Lower leg skin (tissue), 4 donors: ENCODE data around the gene ST3GAL5. TPM values are rescaled to one million over a fixed set of nuclear protein-coding genes. Genes with fewer than 3 reads are reported as not detected.

ENCODE experiments used
- DNase-seq, 2 donors: peaks; one replicate each; pipeline ENCODE4 v3.0.0-alpha.2; 2019; ENCODE audit warnings: low spot score in 2 of 2
- H3K4me3 ChIP-seq: fragments of 200-600 bp; sonication (generic); 2 replicates; pipeline ENCODE4 v1.5.1; 2017; ENCODE audit warnings: mild to moderate bottlenecking, low read depth; ENCODE audit not compliant: poor library complexity, severe bottlenecking
- POLR2A ChIP-seq, 2 donors: fragments of 450-650 bp; IDR thresholded peaks; one replicate each; pipeline ENCODE4 v1.6.1; 2016 to 2017; ENCODE audit warnings: antibody characterized with exemption in 2 of 2, mild to moderate bottlenecking in 1 of 2, moderate library complexity in 1 of 2
- WGBS, 2 donors: methylation state at CpG; one replicate each; pipeline ENCODE4 v1.1.5; 2018; 5-methylcytosine and 5-hydroxymethylcytosine counted together
- intact Hi-C: fragments of 100-400 bp; cut with DNase I; formaldehyde crosslinking; loops from one replicate; pipeline ENCODE4 v1.15.0; 2023; ENCODE audit warnings: low total_unique reads
- total RNA-seq, 4 donors: library from RNA; depleted of rRNA; stranded (reverse); fragments of >200 nt; gene quantifications; one replicate each; pipeline ENCODE4 v1.1.0, GENCODE V29; 2016
- TF ChIP-seq, protein P1 (sequence below), 3 donors: fragments of 450-650 bp; IDR thresholded peaks; one replicate each; pipeline ENCODE4 v1.5.1; 2016; ENCODE audit warnings: antibody characterized with exemption in 3 of 3, mild to moderate bottlenecking in 3 of 3, moderate library complexity in 2 of 3

The ST3GAL5 gene
- 1 to 10 TPM; 6.9 to 8.6 (median 8.1) TPM for total RNA-seq

DNA sequence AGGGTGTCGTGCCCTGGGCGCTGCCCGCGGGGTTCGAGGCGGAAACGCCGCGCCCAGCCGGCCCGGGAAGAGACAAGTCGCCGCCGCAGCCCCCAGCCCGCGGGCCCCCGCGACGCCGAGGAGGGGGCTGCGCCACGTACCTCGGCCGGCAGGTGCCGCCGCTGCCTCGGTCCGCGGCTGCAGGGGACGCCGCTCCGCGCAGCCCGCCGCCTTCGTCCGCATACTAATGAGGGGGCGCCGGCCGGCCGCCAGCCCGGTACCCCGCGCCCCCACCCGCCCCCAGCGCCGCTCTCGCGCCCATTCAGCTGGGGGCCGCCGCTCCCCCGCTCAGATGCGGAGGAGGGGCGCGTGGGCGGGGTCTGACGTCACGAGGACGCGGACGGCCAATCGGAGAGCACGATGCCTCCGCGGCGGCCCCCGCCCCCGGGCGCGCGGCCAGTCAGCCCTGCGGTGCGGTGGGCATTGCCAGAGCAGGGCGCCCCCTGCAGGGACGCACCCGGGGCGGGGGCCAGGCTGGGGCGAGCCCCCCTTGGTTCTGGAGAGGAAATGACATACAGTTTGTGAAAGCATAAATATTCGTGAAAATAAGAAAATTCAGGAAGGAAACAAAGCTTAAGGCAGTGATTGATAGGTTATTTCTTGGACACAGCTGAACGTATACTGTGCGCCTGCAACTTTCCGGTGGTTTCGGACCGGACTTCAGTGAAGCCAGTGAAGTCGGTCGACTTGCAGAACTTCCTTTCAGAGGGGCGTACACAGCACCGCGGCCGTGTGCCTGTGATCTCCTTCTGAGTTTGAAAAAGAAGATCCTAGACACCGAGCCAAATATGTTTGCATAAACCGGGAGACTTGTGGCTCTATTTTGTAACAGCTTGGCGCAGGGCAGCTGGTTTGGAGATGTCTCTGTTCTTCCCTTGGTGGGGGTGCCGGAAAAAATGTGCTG, at the start of gene ST3GAL5:
TSS of gene ST3GAL5 (minus strand) at position 307 of the 943 bp plus-strand sequence. CDS start at position 222, 85 bp downstream.
- TF ChIP-seq, protein P1, sequence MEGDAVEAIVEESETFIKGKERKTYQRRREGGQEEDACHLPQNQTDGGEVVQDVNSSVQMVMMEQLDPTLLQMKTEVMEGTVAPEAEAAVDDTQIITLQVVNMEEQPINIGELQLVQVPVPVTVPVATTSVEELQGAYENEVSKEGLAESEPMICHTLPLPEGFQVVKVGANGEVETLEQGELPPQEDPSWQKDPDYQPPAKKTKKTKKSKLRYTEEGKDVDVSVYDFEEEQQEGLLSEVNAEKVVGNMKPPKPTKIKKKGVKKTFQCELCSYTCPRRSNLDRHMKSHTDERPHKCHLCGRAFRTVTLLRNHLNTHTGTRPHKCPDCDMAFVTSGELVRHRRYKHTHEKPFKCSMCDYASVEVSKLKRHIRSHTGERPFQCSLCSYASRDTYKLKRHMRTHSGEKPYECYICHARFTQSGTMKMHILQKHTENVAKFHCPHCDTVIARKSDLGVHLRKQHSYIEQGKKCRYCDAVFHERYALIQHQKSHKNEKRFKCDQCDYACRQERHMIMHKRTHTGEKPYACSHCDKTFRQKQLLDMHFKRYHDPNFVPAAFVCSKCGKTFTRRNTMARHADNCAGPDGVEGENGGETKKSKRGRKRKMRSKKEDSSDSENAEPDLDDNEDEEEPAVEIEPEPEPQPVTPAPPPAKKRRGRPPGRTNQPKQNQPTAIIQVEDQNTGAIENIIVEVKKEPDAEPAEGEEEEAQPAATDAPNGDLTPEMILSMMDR (IDR thresholded peaks at IDR 0.05) = no peak
- no peak for TF ChIP-seq POLR2A (IDR thresholded peaks at IDR 0.05)
- intact Hi-C loops = loop anchor here (5.0 kb wide), 1 partner anchor 188 kb away; no protein-coding TSS in a partner anchor
- 0 to 1% methylated on average over 26 to 38 of the region's 94 CpGs for WGBS, 2 donors
- peak within 1 kb of the TSS; percentile 50 for H3K4me3 ChIP-seq
- peak; percentile 85 to 98 for DNase-seq

DNA sequence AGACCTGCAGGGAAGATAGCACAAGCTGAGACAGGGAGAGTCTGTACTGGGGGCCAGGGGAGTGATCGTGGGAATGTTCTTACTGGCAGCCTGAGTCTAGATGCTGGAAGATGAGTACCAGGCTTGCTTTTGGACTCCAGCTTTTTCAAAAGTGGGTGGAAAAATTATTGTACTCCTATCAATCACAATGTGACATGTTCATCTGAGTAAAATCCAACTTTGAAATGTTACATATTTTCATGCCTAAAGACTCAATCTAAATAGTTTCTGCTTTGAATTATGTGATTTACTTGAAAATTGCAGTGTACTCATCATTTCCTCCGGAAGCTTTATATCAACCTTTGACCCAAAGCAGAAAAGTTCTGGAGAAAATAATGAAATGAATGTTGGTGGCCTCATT, 49.7 kb upstream of the ST3GAL5 start:
- TF ChIP-seq, protein P1 (IDR thresholded peaks at IDR 0.05) = no peak
- no peak for TF ChIP-seq POLR2A (IDR thresholded peaks at IDR 0.05)
- intact Hi-C loops = no loop called here
- no peak for DNase-seq
- 62 to 63% methylated on average over 2 of the region's 2 CpGs for WGBS, 2 donors
- H3K4me3 ChIP-seq = no peak overlapping the region

DNA sequence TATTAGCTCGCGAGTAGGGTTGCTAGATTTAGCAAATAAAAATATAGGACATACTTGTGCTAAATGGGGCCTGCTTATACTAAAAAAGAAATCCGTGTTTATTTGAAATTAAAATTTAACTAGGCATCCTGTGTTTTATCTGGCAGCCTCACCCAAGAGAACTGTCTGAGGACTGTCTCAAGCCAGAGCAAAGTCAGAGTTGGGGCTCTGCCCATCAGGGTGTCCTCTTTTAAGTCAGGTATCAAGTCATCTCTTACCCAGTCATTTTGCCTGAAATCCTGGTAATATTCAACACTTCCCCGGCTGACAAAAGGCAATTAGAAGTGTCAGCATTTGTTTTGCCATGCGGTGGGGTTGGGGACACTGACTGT, 48.3 kb upstream of the ST3GAL5 start:
- no peak for DNase-seq
- intact Hi-C loops = no loop called here

DNA sequence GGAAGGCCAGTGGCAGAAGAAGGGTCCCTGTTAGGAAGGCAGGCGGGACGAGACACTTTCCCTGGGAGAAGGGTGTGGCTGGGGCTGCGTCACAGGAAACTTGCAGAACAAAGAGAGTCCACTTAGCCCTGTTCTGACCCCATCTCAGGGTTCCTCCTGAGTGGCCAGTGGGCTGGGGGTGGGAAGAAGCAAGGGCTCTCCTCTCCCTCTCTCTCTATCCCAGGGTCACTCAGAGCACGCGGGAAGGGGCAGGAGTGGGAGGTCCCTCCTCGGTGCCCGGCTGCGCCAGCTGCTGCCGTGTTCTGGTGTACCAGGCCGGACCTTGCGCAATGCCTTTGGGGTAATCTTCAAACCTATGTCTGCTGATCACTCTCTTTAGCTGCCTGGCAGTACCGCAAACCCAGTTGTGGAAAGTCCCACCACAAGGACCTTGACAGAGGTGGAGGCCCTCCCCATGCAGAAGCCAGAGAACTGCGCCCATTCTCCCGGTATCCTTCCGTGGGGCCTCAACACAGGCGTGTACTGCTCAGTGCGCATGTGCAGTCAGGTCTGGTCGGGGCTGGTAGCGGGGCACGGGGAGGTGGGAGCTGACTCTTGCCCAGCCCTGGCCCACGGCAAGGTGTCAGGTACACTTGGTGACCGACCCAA, 47.8 kb upstream of the ST3GAL5 start:
- TF ChIP-seq, protein P1 (IDR thresholded peaks at IDR 0.05) = no peak
- TF ChIP-seq POLR2A (IDR thresholded peaks at IDR 0.05) = no peak
- H3K4me3 ChIP-seq = no peak overlapping the region
- intact Hi-C loops = no loop called here
- no peak for DNase-seq
- WGBS, 2 donors = 87% methylated on average over 22 of the region's 22 CpGs

More for the DNA sequence above, 48.3 kb upstream of the ST3GAL5 start:
- WGBS, 2 donors = 85 to 92% methylated on average over 5 of the region's 5 CpGs
- no peak for TF ChIP-seq POLR2A (IDR thresholded peaks at IDR 0.05)
- TF ChIP-seq, protein P1 (IDR thresholded peaks at IDR 0.05) = no peak
- no peak overlapping the region for H3K4me3 ChIP-seq

DNA sequence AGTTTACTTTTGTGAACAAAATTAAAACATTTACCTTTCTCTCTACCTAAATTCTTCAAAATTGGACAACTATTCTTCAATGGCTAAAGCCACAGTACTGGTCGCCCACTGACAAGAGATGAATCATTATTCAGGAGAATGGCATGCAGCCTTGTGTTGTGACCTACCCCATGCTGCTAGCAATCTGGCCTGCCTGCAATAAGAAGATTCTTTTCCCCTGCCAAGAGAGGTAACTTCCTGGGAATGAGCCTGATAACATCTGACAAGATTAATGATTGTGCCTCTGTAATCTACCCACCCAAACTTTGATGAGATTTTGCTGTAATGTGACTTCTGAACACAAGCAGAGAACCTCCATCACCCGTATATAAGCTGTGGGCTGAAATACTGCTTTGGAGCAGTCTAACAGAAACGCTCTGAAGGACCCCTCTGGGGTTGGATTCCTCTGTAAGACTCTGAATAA, 47.0 kb upstream of the ST3GAL5 start:
- no peak for TF ChIP-seq POLR2A (IDR thresholded peaks at IDR 0.05)
- TF ChIP-seq, protein P1 (IDR thresholded peaks at IDR 0.05) = no peak
- intact Hi-C loops = no loop called here
- no peak overlapping the region for H3K4me3 ChIP-seq
- DNase-seq = no peak
- 52 to 63% methylated on average over 3 of the region's 3 CpGs for WGBS, 2 donors
